Chondrocyte (in vitro differentiated cells): ENCODE results near the gene OAS1. TPM values are rescaled to one million over a fixed set of nuclear protein-coding genes. Genes with fewer than 3 reads are reported as not detected.
"Not testable (repeated sequence)": the region's sequence is repeated elsewhere in the genome, so short reads cannot be mapped to it uniquely, and the experiment has no call there.

ENCODE experiments used
- DNase-seq: peaks from one replicate; pipeline ENCODE4 v3.0.0; 2021; ENCODE audit warnings: mixed read lengths, low spot score
- H3K27ac Mint-ChIP-seq: one replicate; pipeline ENCODE4 v1.8.0; 2021; ENCODE audit warnings: mild to moderate bottlenecking, moderate library complexity, mixed read lengths; ENCODE audit not compliant: unreplicated experiment
- H3K27me3 Mint-ChIP-seq: 2 replicates; pipeline ENCODE4 v1.8.0; 2021; ENCODE audit warnings: low read depth, mixed read lengths
- H3K36me3 Mint-ChIP-seq: 2 replicates; pipeline ENCODE4 v1.8.0; 2021; ENCODE audit warnings: low read depth, mixed read lengths
- H3K4me1 Mint-ChIP-seq: 2 replicates; pipeline ENCODE4 v1.8.0; 2021; ENCODE audit warnings: low read depth, mild to moderate bottlenecking, mixed read lengths
- H3K4me3 Mint-ChIP-seq: one replicate; pipeline ENCODE4 v1.8.0; 2021; ENCODE audit warnings: mild to moderate bottlenecking, moderate library complexity, mixed read lengths; ENCODE audit not compliant: unreplicated experiment
- H3K9me3 Mint-ChIP-seq: 2 replicates; pipeline ENCODE4 v1.8.0; 2021; ENCODE audit warnings: low read depth, mixed read lengths
- total RNA-seq: library from RNA; stranded (reverse); gene quantifications from 3 replicates; pipeline ENCODE4 v1.2.1, GENCODE V29; 2021
- TF ChIP-seq, protein P1 (sequence below): fragments of 200-600 bp; sonication (generic); IDR thresholded peaks from 2 replicates; pipeline ENCODE4 v1.5.0; 2021; ENCODE audit warnings: antibody characterized with exemption, mild to moderate bottlenecking, moderate library complexity

OAS1 gene
- total RNA-seq, 1 donor from 2014 or later: not detected

DNA sequence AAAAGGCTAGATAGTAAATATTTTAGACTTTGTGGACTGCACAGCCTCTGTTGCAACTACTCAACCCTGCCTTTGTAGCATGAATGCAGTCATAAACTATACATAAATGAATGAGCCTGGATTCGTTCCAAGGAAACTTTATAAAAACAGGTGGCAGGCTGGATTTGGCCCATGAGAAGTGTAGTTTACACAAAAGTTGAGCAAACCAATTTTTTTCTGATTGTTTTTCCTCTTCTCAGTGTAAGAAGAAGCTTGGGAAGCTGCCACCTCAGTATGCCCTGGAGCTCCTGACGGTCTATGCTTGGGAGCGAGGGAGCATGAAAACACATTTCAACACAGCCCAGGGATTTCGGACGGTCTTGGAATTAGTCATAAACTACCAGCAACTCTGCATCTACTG is 9.5 kb downstream of the OAS1 start:
- peaks cover 5% of the 10 kb centered on the region for H3K36me3 Mint-ChIP-seq
- no peak overlapping the region for H3K27ac Mint-ChIP-seq
- H3K4me3 Mint-ChIP-seq: no peak overlapping the region
- H3K27me3 Mint-ChIP-seq: no peaks in the 10 kb centered on the region
- H3K9me3 Mint-ChIP-seq: peaks cover 40% of the 10 kb centered on the region
- no peak for DNase-seq
- no peaks in the 10 kb centered on the region for H3K4me1 Mint-ChIP-seq
- TF ChIP-seq, protein P1, sequence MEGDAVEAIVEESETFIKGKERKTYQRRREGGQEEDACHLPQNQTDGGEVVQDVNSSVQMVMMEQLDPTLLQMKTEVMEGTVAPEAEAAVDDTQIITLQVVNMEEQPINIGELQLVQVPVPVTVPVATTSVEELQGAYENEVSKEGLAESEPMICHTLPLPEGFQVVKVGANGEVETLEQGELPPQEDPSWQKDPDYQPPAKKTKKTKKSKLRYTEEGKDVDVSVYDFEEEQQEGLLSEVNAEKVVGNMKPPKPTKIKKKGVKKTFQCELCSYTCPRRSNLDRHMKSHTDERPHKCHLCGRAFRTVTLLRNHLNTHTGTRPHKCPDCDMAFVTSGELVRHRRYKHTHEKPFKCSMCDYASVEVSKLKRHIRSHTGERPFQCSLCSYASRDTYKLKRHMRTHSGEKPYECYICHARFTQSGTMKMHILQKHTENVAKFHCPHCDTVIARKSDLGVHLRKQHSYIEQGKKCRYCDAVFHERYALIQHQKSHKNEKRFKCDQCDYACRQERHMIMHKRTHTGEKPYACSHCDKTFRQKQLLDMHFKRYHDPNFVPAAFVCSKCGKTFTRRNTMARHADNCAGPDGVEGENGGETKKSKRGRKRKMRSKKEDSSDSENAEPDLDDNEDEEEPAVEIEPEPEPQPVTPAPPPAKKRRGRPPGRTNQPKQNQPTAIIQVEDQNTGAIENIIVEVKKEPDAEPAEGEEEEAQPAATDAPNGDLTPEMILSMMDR: no peak

DNA sequence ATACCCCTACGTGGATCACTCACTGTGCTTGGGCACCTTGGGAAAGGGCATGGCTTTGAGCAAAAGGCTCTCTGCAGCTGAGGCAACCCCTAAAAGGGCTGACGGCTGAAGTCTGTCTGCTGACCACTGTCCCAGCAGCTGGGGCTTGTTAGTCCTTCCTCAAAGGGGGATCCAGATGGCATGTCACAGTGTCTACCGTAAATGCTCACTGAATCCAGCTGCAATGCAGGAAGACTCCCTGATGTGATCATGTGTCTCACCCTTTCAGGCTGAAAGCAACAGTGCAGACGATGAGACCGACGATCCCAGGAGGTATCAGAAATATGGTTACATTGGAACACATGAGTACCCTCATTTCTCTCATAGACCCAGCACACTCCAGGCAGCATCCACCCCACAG is 12.4 kb downstream of the OAS1 start:
- H3K36me3 Mint-ChIP-seq: no peaks in the 10 kb centered on the region
- TF ChIP-seq, protein P1: no peak
- H3K27ac Mint-ChIP-seq: no peak overlapping the region
- H3K27me3 Mint-ChIP-seq: peaks cover 6% of the 10 kb centered on the region
- no peak for DNase-seq
- H3K4me3 Mint-ChIP-seq: no peak overlapping the region
- H3K4me1 Mint-ChIP-seq: no peaks in the 10 kb centered on the region
- peaks cover 22% of the 10 kb centered on the region for H3K9me3 Mint-ChIP-seq

DNA sequence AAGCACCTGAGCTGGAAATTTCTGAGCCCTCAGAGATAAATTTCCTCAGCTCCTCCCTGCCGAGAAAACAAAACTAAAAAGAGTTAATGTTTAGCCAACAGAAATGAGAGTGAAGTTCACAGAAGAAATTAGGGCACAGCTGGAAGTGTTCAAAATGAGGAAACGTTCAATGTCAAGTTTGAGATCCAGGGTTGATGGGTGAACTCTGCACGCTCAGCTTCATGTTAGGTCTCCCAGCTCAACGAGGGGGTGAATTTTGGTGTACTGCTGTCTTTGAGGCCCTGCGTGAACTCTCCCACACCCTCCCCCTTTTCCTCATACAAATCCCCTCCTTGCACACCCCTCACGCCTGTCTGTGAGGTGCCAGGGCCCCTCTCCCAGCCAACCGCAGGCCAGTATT is 18.2 kb downstream of the OAS1 start:
- Mint-ChIP-seq H3K4me3 (no peak overlapping the region), H3K27ac (no peak overlapping the region), H3K36me3 (no peaks in the 10 kb centered on the region), H3K9me3 (peaks cover 7% of the 10 kb centered on the region), H3K27me3 (peaks cover 15% of the 10 kb centered on the region), H3K4me1 (no peaks in the 10 kb centered on the region)
- no peak for DNase-seq
- TF ChIP-seq, protein P1: no peak

DNA sequence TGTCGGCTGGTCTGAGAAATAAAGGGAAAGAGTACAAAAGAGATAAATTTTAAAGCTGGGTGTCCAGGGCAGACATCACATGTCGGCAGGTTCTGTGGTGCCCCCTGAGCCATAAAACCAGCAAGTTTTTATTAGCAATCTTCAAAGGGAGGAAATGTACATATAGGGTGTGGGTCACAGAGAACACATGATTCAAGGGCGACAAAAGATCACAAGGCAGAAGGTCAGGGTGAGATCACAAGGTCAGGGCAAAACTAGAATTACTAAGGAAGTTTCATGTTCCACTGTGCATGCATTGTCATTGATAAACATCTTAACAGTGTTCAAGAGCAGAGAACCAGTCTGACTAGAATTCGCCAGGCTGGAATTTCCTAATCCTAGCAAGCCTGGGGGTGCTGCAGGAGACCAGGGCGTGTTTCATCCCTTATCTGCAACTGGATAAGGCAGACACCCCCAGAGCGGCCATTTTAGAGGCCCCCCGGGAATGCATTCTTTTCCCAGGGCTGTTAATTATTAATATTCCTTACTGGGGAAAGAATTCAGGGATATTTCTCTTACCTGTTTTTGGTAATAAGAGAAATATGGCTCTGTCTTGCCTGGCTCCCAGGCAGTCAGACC is 19.8 kb downstream of the OAS1 start:
- peaks cover 16% of the 10 kb centered on the region for H3K27me3 Mint-ChIP-seq
- not testable (repeated sequence) for H3K9me3 Mint-ChIP-seq, H3K36me3 Mint-ChIP-seq, H3K4me3 Mint-ChIP-seq, H3K27ac Mint-ChIP-seq, DNase-seq, H3K4me1 Mint-ChIP-seq

DNA sequence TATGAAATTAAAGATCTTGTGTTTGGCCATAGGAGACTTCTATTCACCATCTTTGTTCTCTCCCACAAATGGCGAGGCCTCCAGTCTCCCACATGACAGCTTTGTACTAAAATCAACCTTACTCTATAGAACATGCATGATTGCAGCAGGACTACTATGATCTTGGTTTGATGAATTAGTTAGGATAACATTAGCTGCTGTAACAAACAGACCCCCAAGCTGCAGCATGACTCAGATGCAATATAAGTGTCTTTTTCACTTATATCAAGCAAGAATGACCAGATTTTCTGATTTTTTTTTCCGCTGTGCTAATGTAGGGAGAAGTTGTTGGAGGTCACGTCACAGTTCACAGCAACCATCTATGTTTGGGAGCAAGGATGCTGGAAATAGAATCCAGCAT is 20.7 kb downstream of the OAS1 start:
- no peaks in the 10 kb centered on the region for H3K36me3 Mint-ChIP-seq
- TF ChIP-seq, protein P1: no peak

DNA sequence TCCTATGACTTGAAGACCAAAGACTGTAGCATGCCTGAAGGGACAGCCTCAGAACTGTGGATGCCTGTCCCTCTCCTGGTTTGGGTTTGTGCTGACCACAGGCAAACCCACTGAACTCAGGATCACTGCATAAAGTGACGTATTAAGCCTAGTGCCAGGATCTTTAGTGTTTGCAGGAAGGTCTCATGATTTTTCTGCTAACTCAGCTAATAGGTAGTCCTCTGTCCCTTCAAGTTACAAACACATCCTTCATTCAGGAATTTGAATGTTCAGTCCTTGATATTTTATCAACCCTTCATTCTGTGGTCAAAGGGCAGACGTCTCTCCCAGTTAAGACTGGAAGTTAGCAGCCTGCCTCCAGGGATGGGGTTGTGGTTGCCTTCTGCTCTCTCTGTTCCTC is 21.2 kb downstream of the OAS1 start:
- Mint-ChIP-seq H3K27ac (no peak overlapping the region), H3K9me3 (peaks cover 7% of the 10 kb centered on the region), H3K4me3 (no peak overlapping the region), H3K4me1 (no peaks in the 10 kb centered on the region), H3K36me3 (no peaks in the 10 kb centered on the region), H3K27me3 (peaks cover 24% of the 10 kb centered on the region)
- TF ChIP-seq, protein P1: no peak
- DNase-seq: no peak

More for the DNA sequence above, 20.7 kb downstream of the OAS1 start:
- no peak overlapping the region for H3K27ac Mint-ChIP-seq
- H3K4me3 Mint-ChIP-seq: no peak overlapping the region
- H3K4me1 Mint-ChIP-seq: no peaks in the 10 kb centered on the region
- H3K9me3 Mint-ChIP-seq: peaks cover 7% of the 10 kb centered on the region
- peaks cover 20% of the 10 kb centered on the region for H3K27me3 Mint-ChIP-seq
- DNase-seq: no peak
